Neural progenitor cell (in vitro differentiated cells): ENCODE results near the gene SLC2A14. TPM values are rescaled to one million over a fixed set of nuclear protein-coding genes. Genes with fewer than 3 reads are reported as not detected.
A peak's percentile ranks its signal among the peaks of the same experiment; 100 is the strongest.
"Not testable (repeated sequence)": the region's sequence is repeated elsewhere in the genome, so short reads cannot be mapped to it uniquely, and the experiment has no call there.

Source experiments
- DNase-seq: peaks from one replicate; pipeline ENCODE4 v3.0.0-alpha.2; 2016; ENCODE audit warnings: low spot score
- H2AFZ ChIP-seq: fragments of 200-600 bp; sonication (generic); replicated peaks from 2 replicates; pipeline ENCODE4 v1.6.1; 2016; ENCODE audit warnings: antibody characterized with exemption
- H3F3A ChIP-seq: fragments of 200-600 bp; sonication (generic); 2 replicates; pipeline ENCODE4 v1.6.1; 2016; ENCODE audit warnings: antibody characterized with exemption, low read depth
- H3K27ac ChIP-seq: fragments of 200-600 bp; sonication (generic); 2 replicates; pipeline ENCODE4 v1.5.1; 2016; ENCODE audit warnings: mild to moderate bottlenecking
- H3K27me3 ChIP-seq: fragments of 200-600 bp; sonication (generic); 2 replicates; pipeline ENCODE4 v1.6.1; 2016; ENCODE audit warnings: mild to moderate bottlenecking, moderate library complexity
- H3K36me3 ChIP-seq: fragments of 200-600 bp; sonication (generic); 2 replicates; pipeline ENCODE4 v1.5.1; 2016
- H3K4me1 ChIP-seq: fragments of 200-600 bp; sonication (generic); 2 replicates; pipeline ENCODE4 v1.6.1; 2016; ENCODE audit warnings: mixed run types
- H3K4me2 ChIP-seq: fragments of 200-600 bp; sonication (generic); 2 replicates; pipeline ENCODE4 v1.6.1; 2016
- H3K4me3 ChIP-seq: fragments of 200-600 bp; sonication (generic); 2 replicates; pipeline ENCODE4 v1.5.1; 2016
- H3K79me2 ChIP-seq: fragments of 200-600 bp; sonication (generic); 2 replicates; pipeline ENCODE4 v1.6.1; 2016; ENCODE audit warnings: low read depth
- H3K9ac ChIP-seq: fragments of 200-600 bp; sonication (generic); 2 replicates; pipeline ENCODE4 v1.6.1; 2016
- H3K9me3 ChIP-seq: fragments of 200-600 bp; sonication (generic); 2 replicates; pipeline ENCODE4 v1.5.1; 2016; ENCODE audit warnings: low read depth
- H4K20me1 ChIP-seq: fragments of 200-600 bp; sonication (generic); 2 replicates; pipeline ENCODE4 v1.6.1; 2016; ENCODE audit warnings: low read depth
- H3K27ac Mint-ChIP-seq: 3 replicates; pipeline ENCODE4 v1.8.0; 2021; ENCODE audit warnings: mixed read lengths
- H3K27me3 Mint-ChIP-seq: 2 replicates; pipeline ENCODE4 v1.8.0; 2022; ENCODE audit warnings: low read depth, mild to moderate bottlenecking, inconsistent platforms, moderate library complexity, mixed read lengths; ENCODE audit not compliant: insufficient read depth
- H3K36me3 Mint-ChIP-seq: 3 replicates; pipeline ENCODE4 v1.8.0; 2021; ENCODE audit warnings: mixed read lengths
- H3K4me1 Mint-ChIP-seq: 3 replicates; pipeline ENCODE4 v1.8.0; 2021; ENCODE audit warnings: mixed read lengths
- H3K4me3 Mint-ChIP-seq: 3 replicates; pipeline ENCODE4 v1.8.0; 2021; ENCODE audit warnings: mild to moderate bottlenecking, moderate library complexity, mixed read lengths
- H3K9me3 Mint-ChIP-seq: 3 replicates; pipeline ENCODE4 v1.8.0; 2020; ENCODE audit warnings: mixed read lengths
- CTCF ChIP-seq: fragments of 200-600 bp; sonication (generic); IDR thresholded peaks from 2 replicates; pipeline ENCODE4 v1.5.1; 2017; ENCODE audit warnings: antibody characterized with exemption, mild to moderate bottlenecking
- EZH2 ChIP-seq: fragments of 200-600 bp; sonication (generic); IDR thresholded peaks from 2 replicates; pipeline ENCODE4 v1.6.1; 2017; ENCODE audit warnings: antibody characterized with exemption, mild to moderate bottlenecking, moderate library complexity
- EZH2phosphoT487 ChIP-seq: fragments of 200-600 bp; sonication (generic); IDR thresholded peaks from 2 replicates; pipeline ENCODE4 v1.6.1; 2017; ENCODE audit warnings: antibody characterized with exemption
- total RNA-seq: library from RNA; depleted of rRNA; stranded (reverse); fragments of >200 nt; gene quantifications from 2 replicates; pipeline ENCODE4 v1.2.3, GENCODE V29; 2015; ENCODE audit warnings: low replicate concordance

SLC2A14 gene
- total RNA-seq, 1 donor from 2014 or later = 0.49 TPM

- no peaks in the 10 kb centered on the region for H3K9me3 Mint-ChIP-seq
Measured at GRCh38 chr12:7806863-7807487, 65.7 kb downstream of the SLC2A14 start.

GRCh38 chr12:7806319-7806718 is 66.4 kb downstream of the SLC2A14 start:
- H3F3A ChIP-seq, H3K4me1 ChIP-seq, H4K20me1 ChIP-seq, DNase-seq, H3K9me3 Mint-ChIP-seq, H3K36me3 Mint-ChIP-seq, H3K9me3 ChIP-seq, H3K27ac ChIP-seq, H2AFZ ChIP-seq, H3K27me3 Mint-ChIP-seq, H3K79me2 ChIP-seq, H3K4me3 Mint-ChIP-seq, H3K9ac ChIP-seq, H3K4me2 ChIP-seq, H3K36me3 ChIP-seq, H3K4me1 Mint-ChIP-seq, H3K27ac Mint-ChIP-seq, H3K27me3 ChIP-seq, H3K4me3 ChIP-seq: not testable (repeated sequence)

More at GRCh38 chr12:7806863-7807487, 65.7 kb downstream of the SLC2A14 start:
- H3K9me3 ChIP-seq = no peaks in the 10 kb centered on the region
- no peaks in the 10 kb centered on the region for H3K79me2 ChIP-seq
- Mint-ChIP-seq H3K4me3 (no peak overlapping the region), H3K4me1 (no peaks in the 10 kb centered on the region), H3K27ac (no peak overlapping the region), H3K36me3 (no peaks in the 10 kb centered on the region), H3K27me3 (no peaks in the 10 kb centered on the region)
- TF ChIP-seq CTCF (peak; percentile 98), EZH2 (no peak)
- H4K20me1 ChIP-seq = no peaks in the 10 kb centered on the region
- DNase-seq = peak; percentile 79
- no peaks in the 10 kb centered on the region for H3K4me1 ChIP-seq
- no peak overlapping the region for H2AFZ ChIP-seq
- no peak overlapping the region for H3K9ac ChIP-seq
- no peak overlapping the region for H3K4me2 ChIP-seq
- H3K27me3 ChIP-seq = no peaks in the 10 kb centered on the region
- no peak overlapping the region for H3K4me3 ChIP-seq
- H3K36me3 ChIP-seq = no peaks in the 10 kb centered on the region
- no peaks in the 10 kb centered on the region for H3F3A ChIP-seq
- no peak overlapping the region for H3K27ac ChIP-seq

DNA sequence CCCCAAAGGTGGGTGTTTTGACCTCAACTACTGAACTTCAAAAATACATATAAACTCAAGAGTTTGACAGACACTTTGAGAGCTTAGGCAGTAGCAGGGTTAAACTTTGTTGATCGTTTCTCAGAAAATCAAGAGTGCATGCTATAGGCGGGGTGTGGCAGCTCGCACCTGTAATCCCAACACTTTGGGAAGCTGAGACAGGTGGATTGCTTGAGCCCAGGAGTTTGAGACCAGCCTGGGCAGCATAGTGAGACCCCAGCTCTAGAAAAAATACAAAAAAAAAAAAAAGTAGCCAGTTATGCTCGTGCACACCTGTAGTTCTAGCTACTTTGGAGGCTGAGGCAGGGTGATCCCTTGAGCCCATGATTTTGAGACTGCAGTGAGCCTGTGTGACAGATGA is 71.3 kb downstream of the SLC2A14 start:
- no peak for DNase-seq
- peaks cover 13% of the 10 kb centered on the region for H3K4me1 Mint-ChIP-seq
- Histone ChIP-seq H3K27me3 (no peaks in the 10 kb centered on the region), H3K36me3 (no peaks in the 10 kb centered on the region), H3K79me2 (no peaks in the 10 kb centered on the region), H3K4me2 (no peak overlapping the region), H3F3A (peaks cover 8% of the 10 kb centered on the region), H2AFZ (no peak overlapping the region), H4K20me1 (no peaks in the 10 kb centered on the region), H3K27ac (no peak overlapping the region), H3K4me3 (no peak overlapping the region), H3K4me1 (peaks cover 3% of the 10 kb centered on the region), H3K9ac (no peak overlapping the region), H3K9me3 (no peaks in the 10 kb centered on the region)
- H3K4me3 Mint-ChIP-seq = no peak overlapping the region
- no peaks in the 10 kb centered on the region for H3K36me3 Mint-ChIP-seq
- H3K9me3 Mint-ChIP-seq = no peaks in the 10 kb centered on the region
- TF ChIP-seq EZH2phosphoT487 (no peak), CTCF (no peak), EZH2 (no peak)
- H3K27ac Mint-ChIP-seq = no peak overlapping the region
- H3K27me3 Mint-ChIP-seq = no peaks in the 10 kb centered on the region

GRCh38 chr12:7798750-7799308 is 73.9 kb downstream of the SLC2A14 start:
- not testable (repeated sequence) for H2AFZ ChIP-seq

More at GRCh38 chr12:7798750-7799308, 73.9 kb downstream of the SLC2A14 start:
- not testable (repeated sequence) for H3K4me3 Mint-ChIP-seq, H3K9me3 ChIP-seq, H3K4me1 ChIP-seq, H3F3A ChIP-seq, H3K9ac ChIP-seq, H3K4me2 ChIP-seq, H3K4me3 ChIP-seq, DNase-seq, H3K27me3 Mint-ChIP-seq, H3K36me3 ChIP-seq, H4K20me1 ChIP-seq, H3K79me2 ChIP-seq, H3K27ac ChIP-seq, H3K9me3 Mint-ChIP-seq, H3K27me3 ChIP-seq, H3K36me3 Mint-ChIP-seq
- Mint-ChIP-seq H3K27ac (peak overlapping the region; percentile 66), H3K4me1 (peaks cover 13% of the 10 kb centered on the region)
